H1 (cell line): ENCODE results near the gene CNDP1. TPM values are rescaled to one million over a fixed set of nuclear protein-coding genes. Genes with fewer than 3 reads are reported as not detected.

Experiments
- SP2 ChIP-seq: IDR thresholded peaks from 2 replicates; pipeline ENCODE4 v1.6.1; 2012; ENCODE audit warnings: mild to moderate bottlenecking, low read length, inconsistent platforms
- polyA plus RNA-seq, 7 experiments: library from polyadenylated mRNA; depleted of rRNA in 3 of 7; stranded (reverse) in 5 of 7; unstranded in 2 of 7; fragments of >200 nt in 5 of 7; fragments of 200-250 nt in 2 of 7; gene quantifications; 1 replicate in 5 of 7; 2 replicates in 1 of 7; 4 replicates in 1 of 7; pipeline versions ENCODE4 v1.2.1 to v1.2.3, GENCODE V29; 2011 to 2013; ENCODE audit warnings: missing spikeins in 2 of 7, mixed read lengths in 2 of 7
- total RNA-seq: library from RNA; stranded (reverse); fragmentation: NEBNext Ultra II Directional; extraction: Animal tissue kit (Norgen Biotek cat#: 25700); gene quantifications from 2 replicates; pipeline ENCODE4 v1.2.1, GENCODE V29; 2021

CNDP1 gene
- total and polyA plus RNA-seq, 2 of the 8 experiments (the other 6 are each of a cell fraction or from before 2014, with no cell fraction given), result 0.09 TPM; not detected in 1

- TF ChIP-seq SP2, result no peak
- TF ChIP-seq, all 59 proteins: peak for 0
These were observed 22.5 kb upstream of the CNDP1 start (continued) for GRCh38 chr18:74511823-74512222.
